HepG2 (cell line): ENCODE data around the gene LYSMD3. TPM values are rescaled to one million over a fixed set of nuclear protein-coding genes. Genes with fewer than 3 reads are reported as not detected.

Experiments used
- CEBPG ChIP-seq: IDR thresholded peaks from 2 replicates; pipeline ENCODE4 v1.6.1; 2016
- HOXA9 ChIP-seq: sonication (generic); formaldehyde crosslinking; IDR thresholded peaks from 2 replicates; pipeline ENCODE4 v1.8.1; 2022; ENCODE audit warnings: missing genetic modification reagents, mild to moderate bottlenecking, moderate library complexity, borderline replicate concordance
- MAFK ChIP-seq, 2 experiments: IDR thresholded peaks in 1 of 2; conservative IDR thresholded peaks in 1 of 2; 2 replicates each; pipeline ENCODE4 v1.6.1; 2011; ENCODE audit warnings: improper control_type of control experiment in 2 of 2, low read length in 2 of 2
- SMAD1 ChIP-seq: sonication (generic); formaldehyde crosslinking; IDR thresholded peaks from 2 replicates; pipeline ENCODE4 v1.4.0; 2020; ENCODE audit warnings: missing genetic modification reagents, low read depth, mild to moderate bottlenecking, borderline replicate concordance
- SRSF1 ChIP-seq: fragments of 200-400 bp; formaldehyde crosslinking; optimal IDR thresholded peaks from 2 replicates; pipeline ENCODE3; 2017; ENCODE audit warnings: mild to moderate bottlenecking, low read depth, low read length, moderate library complexity
- TEAD3 ChIP-seq: optimal IDR thresholded peaks from 2 replicates; pipeline ENCODE3; 2016; ENCODE audit warnings: borderline replicate concordance
- ZKSCAN1 ChIP-seq: fragments of 150-350 bp; IDR thresholded peaks from 2 replicates; pipeline ENCODE4 v1.6.1; 2014; ENCODE audit warnings: low read length
- ZKSCAN8 ChIP-seq: IDR thresholded peaks from 2 replicates; pipeline ENCODE4 v1.6.1; 2016; ENCODE audit warnings: borderline replicate concordance, missing genetic modification reagents, missing compliant biosample characterization
- ZNF143 ChIP-seq: sonication (generic); formaldehyde crosslinking; IDR thresholded peaks from 2 replicates; pipeline ENCODE4 v1.4.0; 2020; ENCODE audit warnings: missing genetic modification reagents
- ZNF234 ChIP-seq: sonication (generic); formaldehyde crosslinking; conservative IDR thresholded peaks from 2 replicates; pipeline ENCODE4 v1.5.1; 2020; ENCODE audit warnings: mild to moderate bottlenecking, missing genetic modification reagents
- ZNF382 ChIP-seq: sonication (generic); formaldehyde crosslinking; IDR thresholded peaks from 2 replicates; pipeline ENCODE4 v1.5.0; 2020; ENCODE audit warnings: missing genetic modification reagents, mild to moderate bottlenecking, borderline replicate concordance
- ZNF672 ChIP-seq: sonication (generic); formaldehyde crosslinking; IDR thresholded peaks from 2 replicates; pipeline ENCODE4 v1.8.1; 2022; ENCODE audit warnings: missing genetic modification reagents
- ZNF770 ChIP-seq: sonication (generic); formaldehyde crosslinking; IDR thresholded peaks from 2 replicates; pipeline ENCODE4 v1.5.0; 2020; ENCODE audit warnings: mild to moderate bottlenecking, missing genetic modification reagents
- polyA plus RNA-seq, 8 experiments: library from polyadenylated mRNA; depleted of rRNA in 3 of 8; stranded (reverse) in 7 of 8; unstranded in 1 of 8; fragments of >200 nt; fragmentation: Illumina TruSeq in 4 of 8; extraction: Trizol in 4 of 8; gene quantifications; 2 replicates each; pipeline versions ENCODE4 v1.2.1 to v1.2.3, GENCODE V29; 2011 to 2016; ENCODE audit warnings: low read depth in 4 of 8, missing spikeins in 1 of 8, mixed read lengths in 1 of 8; ENCODE audit not compliant: insufficient read depth in 1 of 8
- total RNA-seq, 5 experiments: library from RNA; depleted of rRNA; stranded (reverse); fragments of >200 nt; fragmentation: Illumina TruSeq; extraction: Trizol; gene quantifications; 2 replicates each; pipeline ENCODE4 v1.2.3, GENCODE V29; 2016; ENCODE audit warnings: low read depth in 1 of 5
- TF ChIP-seq, protein P1 (sequence below): sonication (generic); formaldehyde crosslinking; IDR thresholded peaks from 2 replicates; pipeline ENCODE4; 2020; ENCODE audit warnings: missing genetic modification reagents, mild to moderate bottlenecking, borderline replicate concordance
- TF ChIP-seq, protein P2 (sequence below): sonication (generic); formaldehyde crosslinking; IDR thresholded peaks from 2 replicates; pipeline ENCODE4 v1.4.0; 2020; ENCODE audit warnings: missing genetic modification reagents
- TF ChIP-seq, protein P3 (sequence below): sonication (generic); formaldehyde crosslinking; IDR thresholded peaks from 2 replicates; pipeline ENCODE4 v1.4.0; 2020; ENCODE audit warnings: missing genetic modification reagents

The LYSMD3 gene
- total and polyA plus RNA-seq, 2 of the 13 experiments (the other 11 are each of a cell fraction or from before 2014, with no cell fraction given): 9.1 to 13.8 TPM

GRCh38 chr5:90474235-90475107 is 54.9 kb downstream of the LYSMD3 start, which contains the start of the genes MBLAC2 and POLR3G (continued):
- TF ChIP-seq, protein P1, sequence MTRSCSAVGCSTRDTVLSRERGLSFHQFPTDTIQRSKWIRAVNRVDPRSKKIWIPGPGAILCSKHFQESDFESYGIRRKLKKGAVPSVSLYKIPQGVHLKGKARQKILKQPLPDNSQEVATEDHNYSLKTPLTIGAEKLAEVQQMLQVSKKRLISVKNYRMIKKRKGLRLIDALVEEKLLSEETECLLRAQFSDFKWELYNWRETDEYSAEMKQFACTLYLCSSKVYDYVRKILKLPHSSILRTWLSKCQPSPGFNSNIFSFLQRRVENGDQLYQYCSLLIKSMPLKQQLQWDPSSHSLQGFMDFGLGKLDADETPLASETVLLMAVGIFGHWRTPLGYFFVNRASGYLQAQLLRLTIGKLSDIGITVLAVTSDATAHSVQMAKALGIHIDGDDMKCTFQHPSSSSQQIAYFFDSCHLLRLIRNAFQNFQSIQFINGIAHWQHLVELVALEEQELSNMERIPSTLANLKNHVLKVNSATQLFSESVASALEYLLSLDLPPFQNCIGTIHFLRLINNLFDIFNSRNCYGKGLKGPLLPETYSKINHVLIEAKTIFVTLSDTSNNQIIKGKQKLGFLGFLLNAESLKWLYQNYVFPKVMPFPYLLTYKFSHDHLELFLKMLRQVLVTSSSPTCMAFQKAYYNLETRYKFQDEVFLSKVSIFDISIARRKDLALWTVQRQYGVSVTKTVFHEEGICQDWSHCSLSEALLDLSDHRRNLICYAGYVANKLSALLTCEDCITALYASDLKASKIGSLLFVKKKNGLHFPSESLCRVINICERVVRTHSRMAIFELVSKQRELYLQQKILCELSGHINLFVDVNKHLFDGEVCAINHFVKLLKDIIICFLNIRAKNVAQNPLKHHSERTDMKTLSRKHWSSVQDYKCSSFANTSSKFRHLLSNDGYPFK: peak; percentile 84; the same call in 1 of the 2 replicates
- 0 out of 2 replicates have a peak, but pooled peaks have one; percentile 7 for TF ChIP-seq ZKSCAN1
- TF ChIP-seq ZNF143 (CRISPR knock-in tag): peak; percentile 53
- peak; percentile 88; the same call in 1 of the 2 replicates for TF ChIP-seq SMAD1 (CRISPR knock-in tag)
- TF ChIP-seq ZNF382 (CRISPR knock-in tag): no peak
- no peak; the same call in 1 of the 2 replicates for TF ChIP-seq CEBPG
- TF ChIP-seq HOXA9: peak; percentile 86
- TF ChIP-seq, protein P2, sequence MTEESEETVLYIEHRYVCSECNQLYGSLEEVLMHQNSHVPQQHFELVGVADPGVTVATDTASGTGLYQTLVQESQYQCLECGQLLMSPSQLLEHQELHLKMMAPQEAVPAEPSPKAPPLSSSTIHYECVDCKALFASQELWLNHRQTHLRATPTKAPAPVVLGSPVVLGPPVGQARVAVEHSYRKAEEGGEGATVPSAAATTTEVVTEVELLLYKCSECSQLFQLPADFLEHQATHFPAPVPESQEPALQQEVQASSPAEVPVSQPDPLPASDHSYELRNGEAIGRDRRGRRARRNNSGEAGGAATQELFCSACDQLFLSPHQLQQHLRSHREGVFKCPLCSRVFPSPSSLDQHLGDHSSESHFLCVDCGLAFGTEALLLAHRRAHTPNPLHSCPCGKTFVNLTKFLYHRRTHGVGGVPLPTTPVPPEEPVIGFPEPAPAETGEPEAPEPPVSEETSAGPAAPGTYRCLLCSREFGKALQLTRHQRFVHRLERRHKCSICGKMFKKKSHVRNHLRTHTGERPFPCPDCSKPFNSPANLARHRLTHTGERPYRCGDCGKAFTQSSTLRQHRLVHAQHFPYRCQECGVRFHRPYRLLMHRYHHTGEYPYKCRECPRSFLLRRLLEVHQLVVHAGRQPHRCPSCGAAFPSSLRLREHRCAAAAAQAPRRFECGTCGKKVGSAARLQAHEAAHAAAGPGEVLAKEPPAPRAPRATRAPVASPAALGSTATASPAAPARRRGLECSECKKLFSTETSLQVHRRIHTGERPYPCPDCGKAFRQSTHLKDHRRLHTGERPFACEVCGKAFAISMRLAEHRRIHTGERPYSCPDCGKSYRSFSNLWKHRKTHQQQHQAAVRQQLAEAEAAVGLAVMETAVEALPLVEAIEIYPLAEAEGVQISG (CRISPR knock-in tag): peak; percentile 73; the same call in 1 of the 2 replicates
- TF ChIP-seq ZKSCAN8 (CRISPR knock-in tag): no peak
- no peak; the same call in 1 of the 2 replicates for TF ChIP-seq ZNF770 (CRISPR knock-in tag)
- TF ChIP-seq MAFK (conservative IDR thresholded peaks at IDR 0.05 in 1 of 2, IDR thresholded peaks at IDR 0.05 in 1 of 2; ENCODE audit: low read length in 2 of 2): no peak
- TF ChIP-seq ZNF672 (CRISPR knock-in tag): 0 out of 2 replicates have a peak, but pooled peaks have one; percentile 21
- no peak; the same call in 1 of the 2 replicates for TF ChIP-seq ZNF234 (CRISPR knock-in tag)
- TF ChIP-seq, protein P3, sequence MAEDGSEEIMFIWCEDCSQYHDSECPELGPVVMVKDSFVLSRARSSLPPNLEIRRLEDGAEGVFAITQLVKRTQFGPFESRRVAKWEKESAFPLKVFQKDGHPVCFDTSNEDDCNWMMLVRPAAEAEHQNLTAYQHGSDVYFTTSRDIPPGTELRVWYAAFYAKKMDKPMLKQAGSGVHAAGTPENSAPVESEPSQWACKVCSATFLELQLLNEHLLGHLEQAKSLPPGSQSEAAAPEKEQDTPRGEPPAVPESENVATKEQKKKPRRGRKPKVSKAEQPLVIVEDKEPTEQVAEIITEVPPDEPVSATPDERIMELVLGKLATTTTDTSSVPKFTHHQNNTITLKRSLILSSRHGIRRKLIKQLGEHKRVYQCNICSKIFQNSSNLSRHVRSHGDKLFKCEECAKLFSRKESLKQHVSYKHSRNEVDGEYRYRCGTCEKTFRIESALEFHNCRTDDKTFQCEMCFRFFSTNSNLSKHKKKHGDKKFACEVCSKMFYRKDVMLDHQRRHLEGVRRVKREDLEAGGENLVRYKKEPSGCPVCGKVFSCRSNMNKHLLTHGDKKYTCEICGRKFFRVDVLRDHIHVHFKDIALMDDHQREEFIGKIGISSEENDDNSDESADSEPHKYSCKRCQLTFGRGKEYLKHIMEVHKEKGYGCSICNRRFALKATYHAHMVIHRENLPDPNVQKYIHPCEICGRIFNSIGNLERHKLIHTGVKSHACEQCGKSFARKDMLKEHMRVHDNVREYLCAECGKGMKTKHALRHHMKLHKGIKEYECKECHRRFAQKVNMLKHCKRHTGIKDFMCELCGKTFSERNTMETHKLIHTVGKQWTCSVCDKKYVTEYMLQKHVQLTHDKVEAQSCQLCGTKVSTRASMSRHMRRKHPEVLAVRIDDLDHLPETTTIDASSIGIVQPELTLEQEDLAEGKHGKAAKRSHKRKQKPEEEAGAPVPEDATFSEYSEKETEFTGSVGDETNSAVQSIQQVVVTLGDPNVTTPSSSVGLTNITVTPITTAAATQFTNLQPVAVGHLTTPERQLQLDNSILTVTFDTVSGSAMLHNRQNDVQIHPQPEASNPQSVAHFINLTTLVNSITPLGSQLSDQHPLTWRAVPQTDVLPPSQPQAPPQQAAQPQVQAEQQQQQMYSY: no peak
- TF ChIP-seq SRSF1: peak; percentile 36
- TF ChIP-seq TEAD3: peak; percentile 8
